ENCODE measurements around the gene DPM2. TPM values are rescaled to one million over a fixed set of nuclear protein-coding genes. Genes with fewer than 3 reads are reported as not detected.

DPM2 gene
- total and polyA plus RNA-seq, 2 of the 4 experiments (the other 2 are of a cell fraction), result 10.8 to 60.6 TPM

DNA sequence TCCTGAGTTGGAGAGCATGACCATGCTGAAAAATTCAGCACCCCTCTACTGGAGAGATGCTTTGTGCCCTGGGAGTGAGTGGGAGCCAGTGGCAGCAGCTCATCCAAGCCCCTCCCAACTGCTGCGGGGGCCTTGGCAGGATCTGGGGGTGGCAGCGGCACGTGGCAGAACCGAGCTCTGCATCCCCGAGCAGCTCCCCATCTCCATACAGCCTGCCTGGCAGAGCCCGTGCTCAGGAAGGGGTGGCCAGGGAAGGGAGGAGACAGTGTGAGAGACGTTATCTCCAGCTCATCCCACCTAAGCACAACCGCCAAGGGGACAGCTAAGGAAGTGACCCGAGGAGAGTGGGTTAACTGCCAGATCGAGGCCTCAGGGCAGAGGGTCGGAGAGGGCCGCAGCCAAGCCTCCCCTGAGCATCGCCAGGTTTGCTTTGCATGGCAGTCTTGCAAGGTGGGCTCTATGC lies 17.2 kb upstream of the DPM2 start:
- Histone ChIP-seq H3K9me1 (ENCODE audit: insufficient read depth, low read length) (peaks cover 14% of the 10 kb centered on the region), H2BK5ac (ENCODE audit: low read depth, low read length, poor library complexity, severe bottlenecking) (no peak overlapping the region), H4K20me1 (ENCODE audit: insufficient read depth, low read length) (peaks cover 28% of the 10 kb centered on the region), H4K91ac (ENCODE audit: insufficient read depth, low read depth, low read length) (no peak overlapping the region), H2AFZ (replicated peaks; ENCODE audit: low read length, poor library complexity) (peak overlapping the region; percentile 23), H2AK9ac (replicated peaks; ENCODE audit: low read depth, low read length, poor library complexity) (peak overlapping the region; percentile 13), H4K8ac (ENCODE audit: low read depth in 2 of 2, low read length in 2 of 2) (no peak overlapping the region), H3K56ac (ENCODE audit: extremely low read depth, insufficient read depth, low read length) (no peak overlapping the region), H4K5ac (ENCODE audit: low read depth, low read length) (no peak overlapping the region), H3K4ac (ENCODE audit: low read depth, low read length) (no peak overlapping the region), H3K9me3 (ENCODE audit: control insufficient read depth, insufficient read depth, low read length) (no peaks in the 10 kb centered on the region; the same call in 1 of the 2 replicates), H3K79me1 (ENCODE audit: low read depth in 1 of 2, low read length in 2 of 2) (peaks cover 7 to 61% of the 10 kb centered on the region in 2 experiments), H2BK120ac (ENCODE audit: low read depth, low read length) (no peak overlapping the region), H3K27ac (ENCODE audit: insufficient read depth, low read length) (no peak overlapping the region), H2BK15ac (ENCODE audit: low read depth, low read length) (no peak overlapping the region), H3K27me3 (ENCODE audit: control insufficient read depth, insufficient read depth, low read length) (no peaks in the 10 kb centered on the region), H3K4me2 (ENCODE audit: low read depth, low read length) (no peak overlapping the region), H2AK5ac (ENCODE audit: low read depth, low read length) (peak overlapping the region; percentile 9; the same call in 1 of the 2 replicates), H3K14ac (replicated peaks; ENCODE audit: low read depth, low read length) (no peak overlapping the region), H3K18ac (ENCODE audit: low read depth, low read length) (no peak overlapping the region), H3K4me1 (ENCODE audit: control insufficient read depth, insufficient read depth, low read length) (peaks cover 4% of the 10 kb centered on the region), H2BK20ac (ENCODE audit: low read depth, low read length) (no peak overlapping the region), H3K9ac (ENCODE audit: low read depth, low read length) (no peak overlapping the region), H3K23ac (ENCODE audit: low read depth, low read length) (no peak overlapping the region), H3K4me3 (ENCODE audit: insufficient read depth, low read depth, low read length) (no peak overlapping the region), H3K36me3 (ENCODE audit: control insufficient read depth, insufficient read depth, low read length) (peaks cover 1% of the 10 kb centered on the region; the same call in 1 of the 2 replicates)
- WGBS, 2 experiments (ENCODE audit: extremely low coverage in 2 of 2, insufficient read length in 1 of 2), result no CpG with 5 or more reads among the region's 13 CpGs
- intact Hi-C loops (cut with micrococcal nuclease), result no loop called here
- CTCF ChIA-PET, result interaction anchor here (0.6 to 1.6 kb wide), 3 partner anchors 12 to 365 kb away, joined by 3 to 10 read pairs (median 3); partner anchors contain the start of gene DPM2
- in situ Hi-C loops (cut with MboI; ENCODE audit: low sequenced_read_pairs), result loop anchor here (5.0 kb wide), 1 partner anchor 77 kb away; no protein-coding TSS in a partner anchor
- POLR2A ChIA-PET (ENCODE audit: unreplicated experiment), result no interaction called here
- ATAC-seq (ENCODE audit: low read depth) (no peak; the same call in 1 of the 2 replicates), DNase-seq (no peak)
- dilution Hi-C loops (cut with HindIII; ENCODE audit: low sequenced_read_pairs, unreplicated experiment), result no loop called here
- TF ChIP-seq BHLHE40 (IDR thresholded peaks at IDR 0.05; ENCODE audit: low read depth, low read length) (no peak), CEBPB (IDR thresholded peaks at IDR 0.05; ENCODE audit: low read depth, low read length) (no peak), MXI1 (IDR thresholded peaks at IDR 0.05; ENCODE audit: borderline replicate concordance, low read depth, low read length) (no peak), FOS (IDR thresholded peaks at IDR 0.05; ENCODE audit: low read depth, low read length) (no peak), RCOR1 (IDR thresholded peaks at IDR 0.05; ENCODE audit: insufficient replicate concordance, low read length) (no peak), RFX5 (IDR thresholded peaks at IDR 0.05; ENCODE audit: low read depth, low read length) (no peak), NFE2L2 (IDR thresholded peaks at IDR 0.05; ENCODE audit: low read depth, low read length) (no peak), SMC3 (IDR thresholded peaks at IDR 0.05; ENCODE audit: low read depth, low read length) (no peak), MAFK (IDR thresholded peaks at IDR 0.05; ENCODE audit: low read depth, low read length) (no peak)
- TF ChIP-seq, protein P1, sequence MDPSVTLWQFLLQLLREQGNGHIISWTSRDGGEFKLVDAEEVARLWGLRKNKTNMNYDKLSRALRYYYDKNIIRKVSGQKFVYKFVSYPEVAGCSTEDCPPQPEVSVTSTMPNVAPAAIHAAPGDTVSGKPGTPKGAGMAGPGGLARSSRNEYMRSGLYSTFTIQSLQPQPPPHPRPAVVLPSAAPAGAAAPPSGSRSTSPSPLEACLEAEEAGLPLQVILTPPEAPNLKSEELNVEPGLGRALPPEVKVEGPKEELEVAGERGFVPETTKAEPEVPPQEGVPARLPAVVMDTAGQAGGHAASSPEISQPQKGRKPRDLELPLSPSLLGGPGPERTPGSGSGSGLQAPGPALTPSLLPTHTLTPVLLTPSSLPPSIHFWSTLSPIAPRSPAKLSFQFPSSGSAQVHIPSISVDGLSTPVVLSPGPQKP (IDR thresholded peaks at IDR 0.05; ENCODE audit: borderline replicate concordance, low read depth, low read length), result no peak
- TF ChIP-seq, protein P2, sequence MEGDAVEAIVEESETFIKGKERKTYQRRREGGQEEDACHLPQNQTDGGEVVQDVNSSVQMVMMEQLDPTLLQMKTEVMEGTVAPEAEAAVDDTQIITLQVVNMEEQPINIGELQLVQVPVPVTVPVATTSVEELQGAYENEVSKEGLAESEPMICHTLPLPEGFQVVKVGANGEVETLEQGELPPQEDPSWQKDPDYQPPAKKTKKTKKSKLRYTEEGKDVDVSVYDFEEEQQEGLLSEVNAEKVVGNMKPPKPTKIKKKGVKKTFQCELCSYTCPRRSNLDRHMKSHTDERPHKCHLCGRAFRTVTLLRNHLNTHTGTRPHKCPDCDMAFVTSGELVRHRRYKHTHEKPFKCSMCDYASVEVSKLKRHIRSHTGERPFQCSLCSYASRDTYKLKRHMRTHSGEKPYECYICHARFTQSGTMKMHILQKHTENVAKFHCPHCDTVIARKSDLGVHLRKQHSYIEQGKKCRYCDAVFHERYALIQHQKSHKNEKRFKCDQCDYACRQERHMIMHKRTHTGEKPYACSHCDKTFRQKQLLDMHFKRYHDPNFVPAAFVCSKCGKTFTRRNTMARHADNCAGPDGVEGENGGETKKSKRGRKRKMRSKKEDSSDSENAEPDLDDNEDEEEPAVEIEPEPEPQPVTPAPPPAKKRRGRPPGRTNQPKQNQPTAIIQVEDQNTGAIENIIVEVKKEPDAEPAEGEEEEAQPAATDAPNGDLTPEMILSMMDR (conservative IDR thresholded peaks at IDR 0.05; ENCODE audit: low read depth, low read length), result no peak
- TF ChIP-seq, protein P3, sequence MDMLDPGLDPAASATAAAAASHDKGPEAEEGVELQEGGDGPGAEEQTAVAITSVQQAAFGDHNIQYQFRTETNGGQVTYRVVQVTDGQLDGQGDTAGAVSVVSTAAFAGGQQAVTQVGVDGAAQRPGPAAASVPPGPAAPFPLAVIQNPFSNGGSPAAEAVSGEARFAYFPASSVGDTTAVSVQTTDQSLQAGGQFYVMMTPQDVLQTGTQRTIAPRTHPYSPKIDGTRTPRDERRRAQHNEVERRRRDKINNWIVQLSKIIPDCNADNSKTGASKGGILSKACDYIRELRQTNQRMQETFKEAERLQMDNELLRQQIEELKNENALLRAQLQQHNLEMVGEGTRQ (IDR thresholded peaks at IDR 0.05; ENCODE audit: low read depth, low read length), result no peak
- no TSS peak for BruUV-seq (replicated peaks)

Data from IMR-90 (cell line).